IMR-90 (cell line): ENCODE data around the gene MAP1LC3B.

Experiments
- CEBPB ChIP-seq: IDR thresholded peaks from 2 replicates; pipeline ENCODE4 v1.6.1; 2012; ENCODE audit warnings: low read depth, low read length, improper control_type of control experiment
- MAZ ChIP-seq: IDR thresholded peaks from 2 replicates; pipeline ENCODE4 v1.6.1; 2012; ENCODE audit warnings: low read depth, mild to moderate bottlenecking, low read length, improper control_type of control experiment, moderate library complexity, borderline replicate concordance
- POLR2A ChIP-seq: IDR thresholded peaks from 2 replicates; pipeline ENCODE4 v1.6.1; 2012; ENCODE audit warnings: mild to moderate bottlenecking, low read depth, low read length
- RAD21 ChIP-seq: IDR thresholded peaks from 2 replicates; pipeline ENCODE4 v1.6.1; 2012; ENCODE audit warnings: low read length, improper control_type of control experiment
- RFX5 ChIP-seq: IDR thresholded peaks from 2 replicates; pipeline ENCODE4 v1.8.0; 2012; ENCODE audit warnings: low read depth, mild to moderate bottlenecking, low read length, moderate library complexity
- SMC3 ChIP-seq: fragments of 150-350 bp; IDR thresholded peaks from 2 replicates; pipeline ENCODE4 v1.6.1; 2016; ENCODE audit warnings: low read depth, mild to moderate bottlenecking, antibody characterized with exemption, low read length, moderate library complexity
- TF ChIP-seq, protein P1 (sequence below): conservative IDR thresholded peaks from 2 replicates; pipeline ENCODE4 v1.5.1; 2012; ENCODE audit warnings: mild to moderate bottlenecking, low read depth, low read length, improper control_type of control experiment

GRCh38 chr16:87406495-87407088 is 14.5 kb downstream of the MAP1LC3B start:
- no peak for TF ChIP-seq MAZ
- no peak for TF ChIP-seq SMC3
- TF ChIP-seq, protein P1, sequence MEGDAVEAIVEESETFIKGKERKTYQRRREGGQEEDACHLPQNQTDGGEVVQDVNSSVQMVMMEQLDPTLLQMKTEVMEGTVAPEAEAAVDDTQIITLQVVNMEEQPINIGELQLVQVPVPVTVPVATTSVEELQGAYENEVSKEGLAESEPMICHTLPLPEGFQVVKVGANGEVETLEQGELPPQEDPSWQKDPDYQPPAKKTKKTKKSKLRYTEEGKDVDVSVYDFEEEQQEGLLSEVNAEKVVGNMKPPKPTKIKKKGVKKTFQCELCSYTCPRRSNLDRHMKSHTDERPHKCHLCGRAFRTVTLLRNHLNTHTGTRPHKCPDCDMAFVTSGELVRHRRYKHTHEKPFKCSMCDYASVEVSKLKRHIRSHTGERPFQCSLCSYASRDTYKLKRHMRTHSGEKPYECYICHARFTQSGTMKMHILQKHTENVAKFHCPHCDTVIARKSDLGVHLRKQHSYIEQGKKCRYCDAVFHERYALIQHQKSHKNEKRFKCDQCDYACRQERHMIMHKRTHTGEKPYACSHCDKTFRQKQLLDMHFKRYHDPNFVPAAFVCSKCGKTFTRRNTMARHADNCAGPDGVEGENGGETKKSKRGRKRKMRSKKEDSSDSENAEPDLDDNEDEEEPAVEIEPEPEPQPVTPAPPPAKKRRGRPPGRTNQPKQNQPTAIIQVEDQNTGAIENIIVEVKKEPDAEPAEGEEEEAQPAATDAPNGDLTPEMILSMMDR: no peak
- no peak for TF ChIP-seq RFX5
- TF ChIP-seq POLR2A: no peak
- no peak for TF ChIP-seq CEBPB
- TF ChIP-seq RAD21: no peak
